Mucosa of rectum (tissue), 2 donors: ENCODE data around the gene RUNX2.

Source experiments
- H3K27ac ChIP-seq, 2 donors: one replicate each; pipeline ENCODE4 v1.7.0; 2013; ENCODE audit warnings: inconsistent platforms in 2 of 2, low read depth in 2 of 2, low read length in 2 of 2
- H3K27me3 ChIP-seq, 2 donors: one replicate each; pipeline ENCODE4 v1.7.0; 2013; ENCODE audit warnings: low read length in 2 of 2; ENCODE audit not compliant: control insufficient read depth in 2 of 2, insufficient read depth in 2 of 2
- H3K36me3 ChIP-seq, 2 donors: one replicate each; pipeline ENCODE4 v1.7.0; 2013; ENCODE audit warnings: low read length in 2 of 2; ENCODE audit not compliant: control insufficient read depth in 2 of 2, insufficient read depth in 2 of 2
- H3K4me1 ChIP-seq, 2 donors: one replicate each; pipeline ENCODE4 v1.7.0; 2013; ENCODE audit warnings: low read length in 2 of 2, mild to moderate bottlenecking in 1 of 2; ENCODE audit not compliant: control insufficient read depth in 2 of 2, insufficient read depth in 2 of 2
- H3K4me3 ChIP-seq, 2 donors: one replicate each; pipeline ENCODE4 v1.7.0; 2013; ENCODE audit warnings: low read length in 2 of 2
- H3K9ac ChIP-seq, 2 donors: one replicate each; pipeline ENCODE4 v1.7.0; 2013; ENCODE audit warnings: low read length in 2 of 2, low read depth in 1 of 2, mild to moderate bottlenecking in 1 of 2
- H3K9me3 ChIP-seq, 2 donors: one replicate each; pipeline ENCODE4 v1.7.0; 2013; ENCODE audit warnings: low read length in 2 of 2; ENCODE audit not compliant: control insufficient read depth in 2 of 2
- donor health status: healthy.
- donor health status: Normal muscosa, but diverticular disease.

The RUNX2 gene

GRCh38 chr6:45712076-45712475, 383.9 kb downstream of the RUNX2 start:
- Histone ChIP-seq H3K27me3 (no peaks in the 10 kb centered on the region), H3K9me3 (no peaks in the 10 kb centered on the region), H3K9ac (no peak overlapping the region), H3K4me1 (peaks cover 0 to 2% of the 10 kb centered on the region in 2 donors), H3K4me3 (no peak overlapping the region), H3K27ac (no peak overlapping the region), H3K36me3 (no peaks in the 10 kb centered on the region)

- no peak overlapping the region for H3K9ac ChIP-seq
- no peak overlapping the region for H3K27ac ChIP-seq
- H3K9me3 ChIP-seq = no peaks in the 10 kb centered on the region
- no peak overlapping the region for H3K4me3 ChIP-seq
- H3K27me3 ChIP-seq = no peaks in the 10 kb centered on the region
- no peaks in the 10 kb centered on the region for H3K36me3 ChIP-seq
- H3K4me1 ChIP-seq = peaks cover 0 to 2% of the 10 kb centered on the region in 2 donors
These were observed 384.7 kb downstream of the RUNX2 start for GRCh38 chr6:45712786-45713185.
